NCI-H748 treated with DMSO at 0.1 percent for 48 hours (cell line): ENCODE measurements around the gene PLA2G1B.

ENCODE experiments used
- DNase-seq: peaks from one replicate; lab custom pipeline; 2025; lab: John Stamatoyannopoulos, UW

Gene PLA2G1B

GRCh38 chr12:120327593-120327992, at the start of gene PLA2G1B:
PLA2G1B (minus strand) TSS chr12:120327779; CDS start chr12:120327753, 26 bp downstream.
- DNase-seq: no peak

- DNase-seq: no peak
These were observed 49.5 kb upstream of the PLA2G1B start for GRCh38 chr12:120376934-120377572.

- no peak for DNase-seq
These were observed 48.8 kb upstream of the PLA2G1B start for GRCh38 chr12:120376416-120376815.

- DNase-seq: no peak
These were observed 48.4 kb upstream of the PLA2G1B start for GRCh38 chr12:120376009-120376408.

- no peak for DNase-seq
These were observed 46.1 kb upstream of the PLA2G1B start for GRCh38 chr12:120373683-120374082.

- DNase-seq: no peak
These were observed 43.0 kb upstream of the PLA2G1B start for GRCh38 chr12:120370343-120371243.

GRCh38 chr12:120369603-120370342, 42.2 kb upstream of the PLA2G1B start:
- DNase-seq: no peak

GRCh38 chr12:120368789-120369602, 41.4 kb upstream of the PLA2G1B start, which contains the start of gene MSI1:
MSI1 (minus strand) TSS chr12:120369164; CDS start chr12:120369091, 73 bp downstream.
- DNase-seq: no peak

- DNase-seq: no peak
These were observed 40.6 kb upstream of the PLA2G1B start for GRCh38 chr12:120367924-120368788.

GRCh38 chr12:120367233-120367923, 39.8 kb upstream of the PLA2G1B start:
- DNase-seq: peak; percentile 25

GRCh38 chr12:120366845-120367232, 39.3 kb upstream of the PLA2G1B start:
- DNase-seq: no peak

GRCh38 chr12:120366341-120366705, 38.7 kb upstream of the PLA2G1B start:
- DNase-seq: no peak

- no peak for DNase-seq
These were observed 38.2 kb upstream of the PLA2G1B start for GRCh38 chr12:120365675-120366340.

- DNase-seq: no peak
These were observed 36.9 kb upstream of the PLA2G1B start for GRCh38 chr12:120364487-120364886.

- DNase-seq: no peak
These were observed 35.8 kb upstream of the PLA2G1B start for GRCh38 chr12:120363274-120363855.

GRCh38 chr12:120362516-120363273, 35.1 kb upstream of the PLA2G1B start:
- no peak for DNase-seq

- peak; percentile 81 for DNase-seq
These were observed 34.1 kb upstream of the PLA2G1B start for GRCh38 chr12:120361506-120362208.

GRCh38 chr12:120359128-120359527, 31.5 kb upstream of the PLA2G1B start:
- DNase-seq: no peak
